Activated gamma-delta T cell treated with Interleukin-2 at 50 U/mL for 16 hours (primary cell): ENCODE results near the gene FAM193A.
"Not testable (repeated sequence)": the region's sequence is repeated elsewhere in the genome, so short reads cannot be mapped to it uniquely, and the experiment has no call there.

Source experiments
- DNase-seq: peaks from one replicate; pipeline ENCODE4 v3.0.0-alpha.2; 2020

The FAM193A gene

DNA sequence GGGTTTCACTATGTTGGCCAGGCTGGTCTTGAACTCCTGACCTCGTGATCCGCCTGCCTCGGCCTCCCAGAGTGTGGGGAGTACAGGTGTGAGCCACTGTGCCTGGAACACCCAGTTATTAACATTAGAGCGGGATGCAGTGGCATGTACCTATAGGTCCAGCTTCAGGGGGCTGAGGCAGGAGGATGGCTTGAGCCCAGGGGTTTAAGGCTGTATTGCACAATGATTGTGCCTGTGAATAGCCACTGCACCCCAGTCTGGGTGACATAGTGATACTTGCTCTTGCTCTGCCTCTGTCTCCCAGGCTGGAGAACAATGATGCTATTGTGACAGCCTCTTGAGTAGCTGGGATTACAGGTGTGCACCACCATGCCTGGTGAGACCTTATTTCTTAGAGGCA is 39.8 kb downstream of the FAM193A start:
- DNase-seq: no peak

DNA sequence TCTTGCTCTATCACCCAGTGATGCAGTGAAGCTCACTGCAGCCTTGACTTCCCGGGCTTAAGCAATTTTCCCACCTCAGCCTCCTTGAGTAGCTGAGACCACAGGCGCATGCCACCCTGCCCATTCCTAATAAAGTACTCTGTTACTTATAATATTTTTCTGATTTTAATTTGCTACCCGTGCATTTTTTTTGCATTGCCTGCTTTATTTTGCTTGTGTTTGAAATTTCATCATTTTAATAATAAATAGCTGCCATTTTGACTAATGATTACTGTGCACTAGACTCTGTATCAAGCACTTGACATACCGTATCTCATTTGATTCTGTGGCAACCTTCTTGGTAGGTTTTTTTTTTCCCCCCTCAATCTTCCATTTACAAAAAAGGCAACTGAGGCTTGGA is 41.7 kb downstream of the FAM193A start:
- DNase-seq: no peak

DNA sequence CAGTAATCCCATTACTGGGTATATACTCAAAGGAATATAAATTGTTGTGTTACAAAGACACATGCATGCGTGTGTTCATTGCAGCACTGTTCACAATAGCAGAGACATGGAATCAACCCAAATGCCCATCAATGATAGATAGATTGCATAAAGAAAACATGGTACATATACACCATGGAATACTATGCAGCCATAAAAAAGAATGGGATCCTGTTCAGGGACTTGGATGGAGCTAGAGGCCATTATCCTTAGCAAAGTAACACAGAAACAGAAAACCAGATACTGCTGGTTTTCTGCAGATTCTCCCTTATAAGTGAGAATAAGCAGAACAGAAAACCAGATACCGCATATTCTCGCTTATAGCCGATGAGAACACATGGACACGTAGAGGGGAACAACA is 43.5 kb downstream of the FAM193A start:
- DNase-seq: no peak

DNA sequence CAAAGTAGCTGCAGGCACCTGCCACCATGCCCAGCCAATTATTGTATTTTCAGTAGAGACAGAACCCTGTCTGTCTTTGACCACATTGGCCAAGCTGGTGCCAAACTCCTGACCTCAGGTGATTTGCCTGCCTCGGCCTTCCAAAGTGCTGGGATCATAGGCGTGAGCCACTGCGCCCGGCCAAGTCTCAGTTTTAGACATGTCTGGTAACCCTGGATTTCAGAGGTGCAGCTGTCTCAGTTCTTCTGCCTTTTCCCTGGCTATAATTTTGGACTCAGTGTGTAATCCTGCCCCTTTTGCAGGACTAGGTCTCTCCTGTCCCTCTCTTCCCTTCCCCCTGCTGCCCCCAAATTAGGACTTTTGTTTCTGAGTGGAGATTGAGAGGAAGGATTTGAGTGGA is 46.6 kb downstream of the FAM193A start:
- no peak for DNase-seq

DNA sequence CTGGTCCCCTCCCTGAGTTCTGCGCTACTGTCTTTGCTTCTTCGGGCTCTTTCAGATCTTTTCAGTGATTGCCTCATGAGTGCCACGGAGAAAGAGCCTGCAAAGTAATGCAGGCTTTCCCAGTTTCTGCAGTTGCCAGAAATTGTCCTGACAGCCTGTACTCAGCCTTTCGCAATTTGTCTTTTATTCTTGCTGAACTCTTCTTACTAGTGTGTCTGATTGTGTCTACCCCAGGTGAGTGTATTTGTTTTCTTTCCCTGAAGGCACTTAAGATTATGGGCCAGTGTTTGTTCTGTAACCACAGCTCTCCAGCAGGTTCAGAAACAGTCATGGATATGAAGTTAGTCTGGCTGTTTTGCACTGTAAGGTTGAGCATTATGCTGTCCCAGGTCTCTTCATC is 47.1 kb downstream of the FAM193A start:
- DNase-seq: no peak

DNA sequence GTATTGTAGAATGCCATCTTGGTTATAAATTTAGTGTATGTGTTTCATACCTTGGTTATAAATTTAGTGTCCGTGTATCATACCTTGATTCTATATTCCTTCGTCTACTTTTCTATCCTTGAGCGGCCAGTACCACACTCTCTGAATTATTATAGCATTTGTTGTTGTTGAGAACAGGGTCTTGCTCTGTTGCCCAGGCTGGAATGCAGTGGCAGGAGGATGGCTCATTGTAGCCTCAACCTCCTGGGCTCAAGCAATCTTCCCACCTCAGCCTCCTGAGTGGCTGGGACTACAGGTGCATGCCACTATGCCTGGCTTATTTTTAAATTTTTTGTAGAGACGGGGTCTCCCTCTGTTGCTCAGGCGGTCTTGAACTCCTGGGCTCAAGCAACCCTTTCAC is 50.1 kb downstream of the FAM193A start:
- no peak for DNase-seq

DNA sequence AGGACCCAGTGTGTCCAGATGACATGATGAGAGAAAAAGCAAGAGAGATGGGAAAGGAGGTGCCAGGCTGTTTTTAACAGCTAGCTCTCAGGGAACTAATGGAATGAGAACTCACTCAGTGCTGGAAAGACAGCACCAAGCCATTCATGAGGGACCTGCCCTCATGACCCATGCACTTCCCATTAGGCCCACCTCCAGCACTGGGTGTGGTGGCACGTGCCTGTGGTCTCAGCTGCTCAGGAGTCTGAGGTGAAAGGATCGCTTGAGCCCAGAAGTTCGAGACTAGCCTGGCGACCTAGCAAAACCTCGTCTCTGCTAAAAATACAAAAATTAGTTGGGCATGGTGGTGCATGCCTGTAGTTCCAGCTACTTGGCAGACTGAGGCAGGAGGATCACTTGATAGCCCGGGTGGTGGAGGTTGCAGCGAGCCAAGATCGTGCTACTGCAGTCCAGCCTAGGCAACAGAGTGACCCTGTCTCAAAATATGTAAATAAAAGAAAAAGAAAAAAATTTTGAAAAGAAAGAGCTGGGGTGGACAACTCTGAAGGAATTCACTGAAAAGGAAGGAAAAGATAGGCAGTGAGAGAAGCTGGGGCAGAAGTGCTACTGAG is 50.9 kb downstream of the FAM193A start:
- DNase-seq: no peak

DNA sequence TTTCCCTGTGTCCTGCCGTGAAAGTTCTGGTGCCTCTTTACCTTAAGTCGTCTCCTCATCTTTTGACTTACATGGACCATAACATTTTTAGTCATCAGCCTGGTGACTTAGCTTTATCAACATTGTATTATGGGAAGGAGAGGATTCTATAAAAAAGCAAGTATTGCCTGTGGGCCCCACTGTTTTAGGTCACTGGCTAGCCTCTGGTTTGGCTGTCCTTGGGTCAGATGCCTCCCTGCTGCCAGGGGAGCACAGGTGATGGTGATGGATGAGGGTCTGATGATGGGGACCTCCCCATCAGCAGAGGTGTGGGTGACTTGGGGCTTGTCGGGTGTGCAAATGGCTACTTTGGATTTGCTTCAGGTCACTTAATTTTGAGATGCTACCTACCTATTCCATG is 51.8 kb downstream of the FAM193A start:
- no peak for DNase-seq

DNA sequence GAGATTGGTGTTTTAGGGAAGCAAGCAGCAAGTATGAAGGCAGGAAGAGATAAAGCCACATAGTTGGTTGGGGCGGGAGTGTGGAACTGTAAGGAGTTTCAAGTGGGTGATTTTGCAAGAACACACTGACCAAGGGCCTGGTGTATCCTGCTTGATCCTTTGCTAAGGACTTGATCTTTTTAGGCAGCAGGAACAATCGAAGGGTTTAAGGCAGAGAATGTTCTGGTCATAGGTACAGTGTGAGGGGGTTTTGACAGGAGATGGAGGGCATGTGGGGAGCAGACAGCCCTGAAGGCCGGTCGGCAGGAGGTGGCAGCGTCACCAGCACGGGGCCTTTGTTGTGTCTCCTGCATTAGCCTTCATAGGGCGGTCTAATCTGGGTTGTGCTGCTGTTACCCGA is 54.7 kb downstream of the FAM193A start:
- DNase-seq: no peak

DNA sequence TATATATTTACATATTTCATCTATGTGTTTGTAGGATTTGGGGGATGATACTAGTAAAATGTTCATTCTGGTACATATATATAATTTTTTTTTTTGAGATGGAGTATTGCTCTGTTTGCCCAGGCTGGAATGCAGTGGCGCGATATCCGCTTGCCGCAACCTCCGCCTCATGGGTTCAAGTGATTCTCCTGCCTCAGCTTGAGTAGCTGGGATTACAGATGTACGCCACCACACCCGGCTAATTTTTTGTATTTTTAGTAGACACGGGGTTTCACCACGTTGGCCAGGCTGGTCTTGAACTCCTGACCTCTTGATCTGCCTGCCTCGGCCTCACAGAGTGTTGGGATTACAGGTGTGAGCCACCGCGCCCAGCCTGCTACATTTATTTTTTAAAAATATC is 55.6 kb downstream of the FAM193A start:
- not testable (repeated sequence) for DNase-seq

DNA sequence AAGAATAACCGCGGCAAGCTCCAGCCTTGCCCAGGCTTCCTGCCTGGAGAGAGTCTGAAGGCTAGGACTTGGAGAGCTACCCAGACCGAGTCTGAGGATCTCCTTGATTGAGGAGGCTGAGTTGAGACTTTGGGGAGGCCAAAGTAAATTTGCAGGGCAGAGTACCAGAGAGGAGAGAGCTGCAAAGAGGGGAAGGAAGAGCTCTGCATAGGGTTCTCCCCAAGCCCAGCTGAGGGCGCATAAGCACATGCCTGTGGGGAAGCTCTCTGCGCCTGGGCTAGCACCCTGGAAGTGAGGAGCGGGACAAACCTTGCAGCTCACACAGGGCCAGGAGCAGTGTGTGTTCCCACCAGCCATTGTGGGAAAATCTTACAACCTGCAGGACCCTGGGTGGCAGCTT is 56.1 kb downstream of the FAM193A start:
- no peak for DNase-seq

DNA sequence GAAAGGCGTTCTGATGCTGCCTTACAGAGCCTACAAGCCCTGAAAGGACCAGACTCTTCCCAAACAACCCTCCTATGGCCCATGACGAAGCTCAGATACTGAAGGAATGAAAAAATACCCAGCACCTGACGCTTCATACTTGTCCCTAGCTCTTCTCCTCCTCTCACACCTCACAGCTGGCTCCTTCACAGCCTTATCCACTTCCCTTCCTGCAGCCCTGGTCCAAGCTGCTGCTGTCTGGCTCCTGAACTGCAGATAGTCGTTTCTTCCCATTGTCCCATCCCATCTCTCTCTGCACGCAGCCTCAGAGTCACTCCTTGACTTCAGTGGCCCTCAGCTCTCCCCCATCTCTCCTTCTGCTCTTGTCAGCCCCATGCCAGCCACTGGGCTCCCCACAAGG is 56.6 kb downstream of the FAM193A start:
- no peak for DNase-seq

DNA sequence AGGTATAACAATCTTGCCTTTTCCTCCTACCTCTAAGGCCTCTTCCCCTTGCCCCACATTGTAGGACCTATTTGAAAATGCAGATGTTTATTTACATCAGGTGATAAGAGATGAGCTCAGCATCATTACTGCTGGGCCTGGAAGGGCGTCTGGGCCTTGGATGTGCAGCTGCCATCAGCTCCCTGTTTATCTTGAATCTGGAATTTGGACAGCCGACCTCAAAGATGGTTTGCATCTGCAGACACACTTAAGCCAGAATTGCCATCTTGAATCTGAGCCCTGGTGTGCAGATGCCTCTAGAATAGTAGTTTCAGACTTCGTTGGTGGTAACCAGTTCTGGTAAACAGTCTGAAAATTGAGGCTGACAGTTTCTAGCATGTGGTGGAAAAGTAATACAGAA is 59.0 kb downstream of the FAM193A start:
- no peak for DNase-seq

DNA sequence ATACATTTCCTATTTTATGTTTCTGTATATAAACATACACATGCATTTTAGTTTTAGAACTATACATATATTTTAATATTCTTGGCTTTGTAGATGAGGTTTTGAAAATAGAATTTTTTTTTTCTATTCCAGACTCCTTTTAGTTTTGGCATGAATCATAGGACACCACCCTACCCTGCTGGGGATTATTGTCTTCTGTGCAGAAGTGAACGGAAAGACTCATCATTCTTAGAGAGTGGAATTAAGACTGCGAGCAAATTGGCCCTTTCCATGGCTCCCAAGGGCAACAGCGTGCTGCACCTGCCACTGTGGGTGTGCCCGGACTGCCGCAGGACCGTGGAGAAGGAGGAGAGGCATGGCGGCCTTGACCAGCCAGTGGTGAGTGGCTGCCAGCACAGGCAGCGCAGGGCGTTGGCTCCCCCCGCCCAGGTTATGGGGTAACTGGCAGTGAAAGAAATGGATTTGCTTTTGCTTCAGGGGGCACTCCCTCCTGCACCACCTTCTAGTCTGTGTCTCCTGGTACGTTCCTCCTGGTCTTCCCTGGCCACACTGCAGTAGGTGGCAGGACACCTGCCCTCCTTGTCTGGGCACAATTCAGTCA is 59.6 kb downstream of the FAM193A start:
- DNase-seq: no peak

DNA sequence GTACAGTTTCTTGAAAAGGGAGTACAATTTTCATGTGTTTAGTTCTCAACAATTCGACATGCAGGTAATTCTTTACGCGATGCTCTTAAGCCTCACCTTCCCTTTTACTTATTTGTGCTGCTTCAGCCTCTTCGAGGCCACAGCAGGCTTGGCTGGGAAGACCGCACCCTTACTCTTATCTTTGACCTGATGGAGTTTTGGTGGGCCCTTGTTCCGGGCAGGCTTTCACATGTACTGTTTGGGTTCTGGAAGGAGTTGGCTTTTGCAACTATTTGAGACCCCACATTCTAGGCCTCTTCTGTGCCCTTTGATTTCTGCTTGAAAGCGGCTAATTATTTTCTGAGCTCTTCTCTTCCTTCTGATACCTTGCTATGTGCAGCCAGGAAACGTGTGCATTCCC is 60.2 kb downstream of the FAM193A start:
- DNase-seq: no peak

DNA sequence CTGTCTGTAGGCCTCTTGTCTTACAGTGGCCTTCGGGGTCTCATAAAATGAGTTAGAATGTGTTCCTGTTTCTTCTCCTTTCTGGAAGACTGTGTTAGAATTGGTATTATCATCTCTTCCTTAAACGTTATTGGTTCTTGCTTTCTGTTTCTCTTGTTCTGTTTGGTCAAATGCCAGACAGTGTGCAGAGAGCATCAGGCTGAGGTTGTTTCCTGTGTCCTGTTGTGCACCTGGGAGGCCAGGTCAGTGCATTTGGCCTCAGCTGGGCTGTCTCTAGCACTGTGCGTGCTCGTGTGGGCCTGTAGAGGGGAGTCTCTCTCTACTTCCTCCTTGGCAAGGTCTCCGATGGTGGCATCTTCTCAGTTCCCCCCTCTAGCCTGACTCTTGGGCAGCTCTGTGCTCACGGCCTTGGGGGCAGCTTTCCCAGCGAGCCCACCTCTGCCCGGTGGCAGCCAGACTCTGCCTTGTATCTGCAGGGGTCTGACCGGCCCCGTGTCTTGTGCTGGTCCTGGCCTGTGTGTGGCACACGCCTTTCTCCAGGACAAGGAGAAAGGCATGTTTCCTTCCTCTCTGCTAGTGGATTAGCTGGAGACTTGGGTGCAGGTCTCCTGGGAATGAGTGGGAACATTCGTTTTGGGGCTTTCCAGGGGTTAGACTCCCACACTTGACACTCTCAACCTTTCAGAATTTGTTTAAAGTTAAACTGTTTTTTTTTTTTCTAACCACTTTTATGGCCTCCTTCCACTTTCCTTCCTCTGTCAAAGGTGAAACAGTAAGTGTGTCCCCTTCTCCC is 62.3 kb downstream of the FAM193A start:
- DNase-seq: no peak

DNA sequence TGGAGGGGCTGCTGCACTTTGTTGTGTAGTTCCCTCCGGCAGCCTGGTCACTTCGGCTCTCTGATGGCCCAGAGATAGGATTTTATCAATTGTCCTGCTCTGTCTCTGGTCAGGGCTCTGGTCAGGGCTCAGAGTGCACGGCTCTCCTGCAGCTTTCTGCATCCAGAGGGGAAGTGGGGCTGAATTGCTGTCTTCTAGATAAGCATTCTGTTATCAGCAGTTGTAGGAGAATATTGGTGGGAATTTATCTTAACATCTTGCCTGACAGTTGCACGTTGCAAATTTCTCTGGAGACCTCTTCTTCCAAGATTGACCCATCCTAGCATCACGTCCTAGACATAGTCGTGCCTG is 62.8 kb downstream of the FAM193A start:
- no peak for DNase-seq

DNA sequence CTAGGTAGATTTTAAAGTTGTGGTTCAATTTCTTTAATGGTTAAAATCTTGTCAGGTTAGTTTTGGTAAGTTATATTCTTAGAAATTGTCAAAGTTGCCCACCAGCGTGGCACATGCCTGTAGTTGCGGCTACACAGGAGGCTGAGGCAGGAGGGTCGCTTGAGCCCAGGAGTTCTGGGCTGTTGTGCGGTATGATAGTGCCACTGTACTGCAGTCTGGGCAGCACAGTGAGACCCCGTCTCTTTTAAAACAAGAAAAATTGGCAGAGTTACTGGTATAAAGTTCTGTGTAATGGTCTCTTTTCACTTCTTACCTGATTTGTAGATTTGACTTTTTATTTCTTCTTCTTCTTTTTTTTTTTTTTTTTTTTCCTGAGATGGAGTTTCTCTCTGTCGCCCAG is 64.4 kb downstream of the FAM193A start:
- no peak for DNase-seq

DNA sequence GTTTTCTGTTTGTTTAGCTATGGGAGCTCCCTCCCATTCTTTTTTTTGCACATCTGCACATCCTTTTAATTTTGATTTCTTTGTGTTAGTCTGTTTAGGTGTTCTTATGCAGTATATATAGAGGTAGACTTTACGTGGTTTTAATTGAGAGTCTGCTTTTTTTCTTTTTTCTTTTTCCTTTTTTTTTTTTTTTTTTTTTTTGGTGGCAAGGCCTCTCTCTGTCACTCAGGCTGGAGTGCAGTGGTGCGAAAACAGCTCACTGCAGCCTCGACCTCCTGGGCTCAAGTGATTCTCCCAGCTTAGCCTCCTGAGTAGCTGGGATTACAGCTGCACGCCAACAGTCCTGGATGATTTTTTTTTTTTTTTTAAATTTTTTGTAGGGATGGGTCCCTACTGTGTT is 68.2 kb downstream of the FAM193A start:
- no peak for DNase-seq

DNA sequence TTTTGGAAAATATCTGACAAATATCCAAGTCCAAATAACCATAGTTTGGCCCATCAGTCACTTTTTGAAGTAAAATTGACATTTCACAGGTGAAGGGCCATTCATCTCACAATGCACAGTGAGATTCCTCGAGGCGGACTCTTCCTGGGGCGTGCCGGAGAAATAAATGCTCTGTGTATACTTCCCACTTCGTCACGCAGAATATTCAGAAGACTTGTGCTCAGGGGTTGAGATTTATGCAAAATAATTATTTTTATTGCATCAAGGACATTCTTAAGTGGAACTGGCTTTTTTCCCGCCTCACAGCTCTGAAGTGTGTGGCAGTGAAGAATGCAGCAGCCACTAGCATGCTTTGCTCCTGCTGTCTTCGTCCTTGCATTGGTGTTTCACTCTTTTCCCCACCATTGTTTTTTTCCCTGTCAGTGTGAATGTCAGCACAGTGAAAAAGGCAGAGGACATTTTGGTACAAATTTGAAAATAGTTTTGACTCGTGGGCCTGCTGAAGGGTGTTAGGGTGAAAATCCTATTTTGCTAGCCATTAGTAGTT is 70.6 kb downstream of the FAM193A start:
- no peak for DNase-seq

DNA sequence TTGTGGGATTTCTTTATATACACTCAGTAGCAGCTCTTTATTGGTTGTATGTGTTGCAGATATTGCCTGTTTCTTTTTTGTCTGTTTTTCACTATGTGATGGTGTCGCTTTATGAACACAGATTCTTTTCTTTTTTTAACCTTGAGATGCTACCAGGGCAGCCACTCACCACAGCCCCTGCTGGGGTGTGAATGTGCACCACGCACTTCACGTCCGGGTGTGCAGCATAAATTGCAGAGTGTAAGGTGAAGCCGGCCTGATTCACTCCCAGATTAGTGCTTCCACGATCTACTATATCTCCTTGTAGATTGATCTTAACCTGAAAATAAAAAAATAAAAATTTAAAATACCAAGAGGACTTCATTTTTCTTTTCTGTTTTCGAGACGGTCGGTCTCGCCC is 71.4 kb downstream of the FAM193A start:
- DNase-seq: no peak

DNA sequence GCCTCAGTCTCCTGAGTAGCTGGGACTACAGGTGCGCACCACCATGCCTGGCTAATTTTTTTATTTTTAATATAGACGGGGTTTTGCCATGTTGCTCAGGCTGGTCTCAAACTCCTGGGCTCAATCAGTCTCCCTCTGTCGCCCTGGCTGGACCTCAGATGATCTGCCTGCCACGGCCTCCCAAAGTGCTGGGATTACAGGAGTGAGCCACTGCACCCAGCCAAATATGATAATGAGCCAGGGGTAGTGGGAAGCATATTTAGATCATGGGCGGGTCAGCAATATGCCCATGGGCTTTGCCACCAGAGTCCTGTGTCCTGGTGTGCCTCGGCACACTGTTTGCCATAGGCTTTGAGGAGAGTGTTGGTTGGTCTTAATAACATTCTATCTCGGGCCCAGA is 71.8 kb downstream of the FAM193A start:
- no peak for DNase-seq

DNA sequence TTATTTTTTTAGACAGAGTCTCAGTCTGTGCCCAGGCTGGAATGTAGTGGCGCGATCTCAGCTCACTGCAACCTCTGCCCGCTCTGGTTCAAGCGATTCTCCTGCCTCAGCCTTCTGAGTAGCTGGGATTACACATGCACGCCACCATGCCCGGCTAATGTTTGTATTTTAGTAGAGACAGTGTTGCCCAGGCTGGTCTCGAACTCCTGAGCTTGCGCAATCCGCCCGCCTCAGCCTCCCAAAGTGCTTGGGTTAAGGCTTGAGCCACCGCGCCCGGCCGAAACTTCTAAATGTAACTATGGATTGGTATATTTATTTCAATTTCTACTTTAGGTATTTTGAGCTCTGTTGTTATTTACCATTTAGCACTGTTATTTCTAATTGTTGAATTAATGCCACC is 79.4 kb downstream of the FAM193A start:
- DNase-seq: no peak

DNA sequence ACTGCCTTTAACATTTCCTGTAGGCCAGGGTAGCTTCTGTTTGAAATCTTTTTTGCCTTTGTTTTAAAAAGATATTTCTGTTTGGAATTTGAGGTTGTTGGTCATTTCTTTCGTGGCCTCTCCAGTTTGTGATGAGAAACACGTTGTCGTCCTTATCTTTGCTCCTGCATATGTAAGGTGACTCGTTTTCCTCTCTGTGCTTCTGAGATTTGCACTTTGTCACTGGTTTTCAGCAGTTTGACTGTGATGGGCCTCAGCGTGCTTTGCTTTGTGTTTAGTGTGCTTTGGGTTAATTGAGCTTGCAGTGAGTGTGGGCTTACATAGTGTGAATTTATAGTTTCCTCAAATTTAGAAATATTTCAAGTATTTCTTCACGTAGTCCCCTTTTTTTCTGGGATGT is 81.5 kb downstream of the FAM193A start:
- no peak for DNase-seq
